CD14-positive monocyte (primary cell): ENCODE data around the gene CDC14A. TPM values are rescaled to one million over a fixed set of nuclear protein-coding genes. Genes with fewer than 3 reads are reported as not detected.
A peak's percentile ranks its signal among the peaks of the same experiment; 100 is the strongest.

ENCODE experiments used
- DNase-seq, 3 donors: peaks; one replicate each; pipeline ENCODE4 v3.0.0-alpha.2; 2011 to 2022
- H2AFZ ChIP-seq: 2 replicates; pipeline ENCODE4 v1.6.0; 2012; ENCODE audit warnings: mild to moderate bottlenecking, low read depth, low read length, inconsistent platforms; ENCODE audit not compliant: insufficient read depth, poor library complexity, severe bottlenecking
- H3K27ac ChIP-seq, 2 donors: 1 replicate in 1 of 2; 2 replicates in 1 of 2; pipeline ENCODE4 v1.5.1; 2012 to 2013; ENCODE audit warnings: low read length in 2 of 2, control low read depth in 1 of 2, inconsistent platforms in 1 of 2, low read depth in 1 of 2, mild to moderate bottlenecking in 1 of 2
- H3K27me3 ChIP-seq, 2 donors: one replicate each; pipeline versions ENCODE4 v1.6.0 to v1.6.1; 2011 to 2013; ENCODE audit warnings: low read length in 2 of 2; ENCODE audit not compliant: control insufficient read depth in 2 of 2, insufficient read depth in 2 of 2
- H3K36me3 ChIP-seq, 2 donors: replicated peaks in 1 of 2; 1 replicate in 1 of 2; 2 replicates in 1 of 2; pipeline versions ENCODE4 v1.5.1 to v1.6.1; 2012 to 2013; ENCODE audit warnings: low read length in 2 of 2, control low read depth in 1 of 2, inconsistent platforms in 1 of 2, mild to moderate bottlenecking in 1 of 2; ENCODE audit not compliant: insufficient read depth in 2 of 2, control insufficient read depth in 1 of 2
- H3K4me1 ChIP-seq, 2 donors: 1 replicate in 1 of 2; 2 replicates in 1 of 2; pipeline versions ENCODE4 v1.5.1 to v1.6.1; 2012 to 2013; ENCODE audit warnings: low read length in 2 of 2, control low read depth in 1 of 2, inconsistent platforms in 1 of 2, mild to moderate bottlenecking in 1 of 2, moderate library complexity in 1 of 2; ENCODE audit not compliant: insufficient read depth in 2 of 2, control insufficient read depth in 1 of 2
- H3K4me2 ChIP-seq: replicated peaks from 2 replicates; pipeline ENCODE3; 2012; ENCODE audit warnings: low read length, moderate library complexity, mild to moderate bottlenecking; ENCODE audit not compliant: poor library complexity, severe bottlenecking; ENCODE audit errors: extremely low read depth
- H3K4me3 ChIP-seq, 3 experiments: fragments of 200-600 bp in 1 of 3; sonication (generic) in 1 of 3; replicated peaks in 1 of 3; 1 replicate in 2 of 3; 2 replicates in 1 of 3; pipeline ENCODE4 v1.5.1; 2011 to 2013; ENCODE audit warnings: low read length in 3 of 3, mild to moderate bottlenecking in 3 of 3, control low read depth in 2 of 3, low read depth in 2 of 3, inconsistent platforms in 1 of 3, moderate library complexity in 1 of 3
- H3K79me2 ChIP-seq: 2 replicates; pipeline ENCODE4 v1.6.0; 2012; ENCODE audit warnings: mild to moderate bottlenecking, control low read depth, inconsistent platforms, low read length, moderate library complexity; ENCODE audit not compliant: insufficient read depth
- H3K9ac ChIP-seq: 2 replicates; pipeline ENCODE4 v1.6.0; 2017; ENCODE audit warnings: low read length, mild to moderate bottlenecking; ENCODE audit not compliant: insufficient read depth, poor library complexity, severe bottlenecking
- H3K9me3 ChIP-seq, 2 donors: replicated peaks in 1 of 2; 1 replicate in 1 of 2; 2 replicates in 1 of 2; pipeline versions ENCODE4 v1.5.1 to v1.6.1; 2012 to 2013; ENCODE audit warnings: low read length in 2 of 2, control low read depth in 1 of 2; ENCODE audit not compliant: control insufficient read depth in 1 of 2, insufficient read depth in 1 of 2
- H4K20me1 ChIP-seq: 2 replicates; pipeline ENCODE4 v1.6.0; 2012; ENCODE audit warnings: mild to moderate bottlenecking, low read length, control low read depth, moderate library complexity; ENCODE audit not compliant: insufficient read depth
- H3K27ac Mint-ChIP-seq, 7 donors: one replicate each; pipeline ENCODE4 v1.8.0; 2020; ENCODE audit warnings: mild to moderate bottlenecking in 7 of 7, mixed read lengths in 7 of 7, moderate library complexity in 6 of 7, inconsistent platforms in 2 of 7
- H3K27me3 Mint-ChIP-seq, 3 donors: one replicate each; pipeline ENCODE4 v1.8.0; 2021 to 2022; ENCODE audit warnings: low read depth in 3 of 3, mild to moderate bottlenecking in 3 of 3, mixed read lengths in 3 of 3, moderate library complexity in 3 of 3, inconsistent platforms in 1 of 3
- H3K36me3 Mint-ChIP-seq, 2 donors: one replicate each; pipeline ENCODE4 v1.8.0; 2020; ENCODE audit warnings: mixed read lengths in 2 of 2, inconsistent platforms in 1 of 2, mild to moderate bottlenecking in 1 of 2
- H3K4me1 Mint-ChIP-seq: one replicate; pipeline ENCODE4 v1.8.0; 2020; ENCODE audit warnings: mild to moderate bottlenecking, mixed read lengths
- H3K4me3 Mint-ChIP-seq, 2 donors: one replicate each; pipeline ENCODE4 v1.8.0; 2020; ENCODE audit warnings: mild to moderate bottlenecking in 2 of 2, mixed read lengths in 2 of 2, moderate library complexity in 1 of 2
- H3K9me3 Mint-ChIP-seq, 7 donors: one replicate each; pipeline ENCODE4 v1.8.0; 2020 to 2022; ENCODE audit warnings: mixed read lengths in 7 of 7, mild to moderate bottlenecking in 6 of 7, moderate library complexity in 6 of 7, inconsistent platforms in 2 of 7
- WGBS: methylation state at CpG from one replicate; pipeline ENCODE4 v1.1.5; 2013; ENCODE audit warnings: missing lambda C conversion rate; ENCODE audit not compliant: insufficient coverage; 5-methylcytosine and 5-hydroxymethylcytosine counted together
- intact Hi-C, 2 donors: fragments of 100-400 bp; cut with micrococcal nuclease; formaldehyde crosslinking; loops; one replicate each; pipeline versions ENCODE4 v1.15.0 to v1.15.1; 2023
- polyA plus RNA-seq, 3 donors: library from polyadenylated mRNA; depleted of rRNA in 1 of 3; unstranded in 2 of 3; stranded (reverse) in 1 of 3; fragments of 300-500 nt in 2 of 3; fragments of >200 nt in 1 of 3; fragmentation: Illumina TruSeq in 2 of 3; gene quantifications; 1 replicate in 2 of 3; 2 replicates in 1 of 3; pipeline ENCODE4 v1.2.3, GENCODE V29; 2012 to 2021
- TF ChIP-seq, protein P1 (sequence below): fragments of 200-600 bp; IDR thresholded peaks from one replicate; pipeline ENCODE4 v1.8.0; 2022; ENCODE audit warnings: antibody characterized with exemption, mild to moderate bottlenecking

The CDC14A gene
- polyA plus RNA-seq, 3 donors: 4.2 to 9.2 (median 6.1) TPM

DNA sequence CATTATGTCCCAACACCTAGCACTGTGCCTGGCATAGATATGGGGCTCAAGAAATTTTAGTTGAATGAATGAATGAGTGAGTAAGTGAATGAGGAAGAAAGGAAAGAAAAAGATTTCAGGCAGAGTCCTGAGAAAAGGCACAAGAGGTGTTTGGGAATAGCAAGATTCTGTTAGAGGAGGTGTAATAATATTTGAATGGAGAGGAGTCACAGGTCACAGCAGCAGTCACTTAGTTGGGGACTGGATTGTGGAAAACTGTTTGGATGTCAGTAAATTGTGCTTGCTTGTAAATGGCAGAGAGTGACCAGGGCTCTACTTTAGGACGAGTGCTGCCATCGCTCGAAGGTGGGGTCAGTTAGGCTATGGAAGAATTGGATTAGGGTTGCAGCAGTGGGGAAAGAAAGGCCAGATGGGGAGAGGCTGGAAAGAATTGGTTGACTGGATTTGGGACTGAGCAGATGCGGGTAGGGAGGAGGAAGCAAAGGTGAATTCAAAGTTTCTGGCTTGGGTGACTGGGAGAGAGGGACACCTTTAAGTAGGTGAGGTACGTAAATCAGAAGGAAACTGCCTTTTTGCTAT, 9.3 kb downstream of the CDC14A start:
- H3K27me3 Mint-ChIP-seq: no peaks in the 10 kb centered on the region
- H3K27me3 ChIP-seq: no peaks in the 10 kb centered on the region
- H3K4me3 ChIP-seq: no peak overlapping the region
- H3K9me3 Mint-ChIP-seq: peaks cover 0 to 3% (median 0%) of the 10 kb centered on the region in 7 donors
- DNase-seq: no peak
- TF ChIP-seq, protein P1, sequence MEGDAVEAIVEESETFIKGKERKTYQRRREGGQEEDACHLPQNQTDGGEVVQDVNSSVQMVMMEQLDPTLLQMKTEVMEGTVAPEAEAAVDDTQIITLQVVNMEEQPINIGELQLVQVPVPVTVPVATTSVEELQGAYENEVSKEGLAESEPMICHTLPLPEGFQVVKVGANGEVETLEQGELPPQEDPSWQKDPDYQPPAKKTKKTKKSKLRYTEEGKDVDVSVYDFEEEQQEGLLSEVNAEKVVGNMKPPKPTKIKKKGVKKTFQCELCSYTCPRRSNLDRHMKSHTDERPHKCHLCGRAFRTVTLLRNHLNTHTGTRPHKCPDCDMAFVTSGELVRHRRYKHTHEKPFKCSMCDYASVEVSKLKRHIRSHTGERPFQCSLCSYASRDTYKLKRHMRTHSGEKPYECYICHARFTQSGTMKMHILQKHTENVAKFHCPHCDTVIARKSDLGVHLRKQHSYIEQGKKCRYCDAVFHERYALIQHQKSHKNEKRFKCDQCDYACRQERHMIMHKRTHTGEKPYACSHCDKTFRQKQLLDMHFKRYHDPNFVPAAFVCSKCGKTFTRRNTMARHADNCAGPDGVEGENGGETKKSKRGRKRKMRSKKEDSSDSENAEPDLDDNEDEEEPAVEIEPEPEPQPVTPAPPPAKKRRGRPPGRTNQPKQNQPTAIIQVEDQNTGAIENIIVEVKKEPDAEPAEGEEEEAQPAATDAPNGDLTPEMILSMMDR: no peak
- peaks cover 71% of the 10 kb centered on the region for H4K20me1 ChIP-seq
- H3K27ac Mint-ChIP-seq: peak overlapping the region in 5 of 7 donors; percentile 22 to 88 (median 52)
- H3K9me3 ChIP-seq: no peaks in the 10 kb centered on the region
- H3K4me1 Mint-ChIP-seq: peaks cover 52% of the 10 kb centered on the region
- peaks cover 34 to 35% of the 10 kb centered on the region in 2 donors for H3K36me3 Mint-ChIP-seq
- no peak overlapping the region for H3K9ac ChIP-seq
- peak overlapping the region in 1 of 2 donors; percentile 60 for H3K27ac ChIP-seq
- H3K4me3 Mint-ChIP-seq: no peak overlapping the region
- H3K4me1 ChIP-seq: peaks cover 31 to 43% of the 10 kb centered on the region in 2 donors
- intact Hi-C loops: no loop called here
- peaks cover 100% of the 10 kb centered on the region for H3K79me2 ChIP-seq
- 96% methylated on average over 5 of the region's 5 CpGs for WGBS
- peaks cover 10 to 35% of the 10 kb centered on the region in 2 donors for H3K36me3 ChIP-seq
- no peak overlapping the region for H2AFZ ChIP-seq
- H3K4me2 ChIP-seq: no peak overlapping the region

DNA sequence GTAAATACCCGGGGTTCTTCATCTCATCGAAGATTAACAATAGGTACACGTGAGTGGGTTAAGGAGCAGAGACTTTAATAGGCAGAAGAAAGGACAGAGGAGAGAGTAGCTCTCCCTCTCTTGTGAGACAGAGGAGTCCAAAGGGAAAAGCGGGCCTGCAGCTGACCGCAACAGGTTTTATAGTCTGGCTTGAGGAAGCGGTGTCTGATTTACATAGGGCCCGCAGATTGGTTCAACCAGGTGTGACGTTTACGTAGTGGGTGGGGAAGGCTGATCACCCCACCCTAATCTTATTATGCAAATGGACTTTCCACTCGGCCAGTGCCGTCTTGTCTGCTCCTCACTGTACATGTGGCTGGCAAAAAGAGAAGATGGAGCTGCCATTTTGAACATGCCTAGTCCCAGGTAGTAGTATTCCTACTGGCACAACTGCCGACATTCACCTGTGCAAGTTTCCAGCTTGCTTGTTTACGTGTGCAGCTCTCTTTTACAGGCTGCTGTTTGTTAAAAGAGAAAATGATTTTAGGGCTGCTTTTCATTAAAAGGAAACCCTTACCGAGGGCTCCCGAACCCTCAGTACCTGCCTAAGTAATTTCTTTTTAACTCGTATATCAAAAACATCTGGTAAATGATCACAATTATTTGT, 10.6 kb downstream of the CDC14A start:
- Histone ChIP-seq H3K27ac (no peak overlapping the region), H3K36me3 (peaks cover 14 to 46% of the 10 kb centered on the region in 2 donors), H3K4me1 (peaks cover 21 to 32% of the 10 kb centered on the region in 2 donors), H4K20me1 (peaks cover 77% of the 10 kb centered on the region), H3K9me3 (no peaks in the 10 kb centered on the region), H3K79me2 (peaks cover 100% of the 10 kb centered on the region), H3K9ac (no peak overlapping the region), H3K27me3 (no peaks in the 10 kb centered on the region), H2AFZ (no peak overlapping the region), H3K4me3 (no peak overlapping the region), H3K4me2 (no peak overlapping the region)
- TF ChIP-seq, protein P1: no peak
- peaks cover 37% of the 10 kb centered on the region in 2 donors for H3K36me3 Mint-ChIP-seq
- intact Hi-C loops: no loop called here
- peaks cover 39% of the 10 kb centered on the region for H3K4me1 Mint-ChIP-seq
- WGBS: 98% methylated on average over 5 of the region's 16 CpGs
- no peak overlapping the region for H3K4me3 Mint-ChIP-seq
- H3K9me3 Mint-ChIP-seq: peaks cover 0 to 3% (median 0%) of the 10 kb centered on the region in 7 donors
- DNase-seq: no peak
- peak overlapping the region in 1 of 7 donors; percentile 47 for H3K27ac Mint-ChIP-seq
- no peaks in the 10 kb centered on the region for H3K27me3 Mint-ChIP-seq
